ENCODE data around the gene CFAP54. TPM values are rescaled to one million over a fixed set of nuclear protein-coding genes. Genes with fewer than 3 reads are reported as not detected.

The CFAP54 gene
- total RNA-seq, 1 experiment from 2014 or later = 0.09 TPM

- no peaks in the 10 kb centered on the region for H3K27me3 Mint-ChIP-seq (ENCODE audit: low read depth)
- peaks cover 12% of the 10 kb centered on the region for H3K9me3 Mint-ChIP-seq
- no peak for DNase-seq (ENCODE audit: low spot score)
- H3K4me3 Mint-ChIP-seq = no peak overlapping the region
- H3K4me1 Mint-ChIP-seq = peaks cover 7% of the 10 kb centered on the region
- no peak overlapping the region for H3K27ac Mint-ChIP-seq
- H3K36me3 Mint-ChIP-seq = no peaks in the 10 kb centered on the region
- ATAC-seq = no peak
- CTCF ChIA-PET = no interaction called here
- TF ChIP-seq CREM (CRISPR knock-in tag; IDR thresholded peaks at IDR 0.05) (no peak), ERG (CRISPR knock-in tag; IDR thresholded peaks at IDR 0.05) (no peak), OVOL2 (CRISPR knock-in tag; IDR thresholded peaks at IDR 0.05; ENCODE audit: borderline replicate concordance) (no peak), TEAD1 (CRISPR knock-in tag; IDR thresholded peaks at IDR 0.05) (no peak)
- TF ChIP-seq, protein P1, sequence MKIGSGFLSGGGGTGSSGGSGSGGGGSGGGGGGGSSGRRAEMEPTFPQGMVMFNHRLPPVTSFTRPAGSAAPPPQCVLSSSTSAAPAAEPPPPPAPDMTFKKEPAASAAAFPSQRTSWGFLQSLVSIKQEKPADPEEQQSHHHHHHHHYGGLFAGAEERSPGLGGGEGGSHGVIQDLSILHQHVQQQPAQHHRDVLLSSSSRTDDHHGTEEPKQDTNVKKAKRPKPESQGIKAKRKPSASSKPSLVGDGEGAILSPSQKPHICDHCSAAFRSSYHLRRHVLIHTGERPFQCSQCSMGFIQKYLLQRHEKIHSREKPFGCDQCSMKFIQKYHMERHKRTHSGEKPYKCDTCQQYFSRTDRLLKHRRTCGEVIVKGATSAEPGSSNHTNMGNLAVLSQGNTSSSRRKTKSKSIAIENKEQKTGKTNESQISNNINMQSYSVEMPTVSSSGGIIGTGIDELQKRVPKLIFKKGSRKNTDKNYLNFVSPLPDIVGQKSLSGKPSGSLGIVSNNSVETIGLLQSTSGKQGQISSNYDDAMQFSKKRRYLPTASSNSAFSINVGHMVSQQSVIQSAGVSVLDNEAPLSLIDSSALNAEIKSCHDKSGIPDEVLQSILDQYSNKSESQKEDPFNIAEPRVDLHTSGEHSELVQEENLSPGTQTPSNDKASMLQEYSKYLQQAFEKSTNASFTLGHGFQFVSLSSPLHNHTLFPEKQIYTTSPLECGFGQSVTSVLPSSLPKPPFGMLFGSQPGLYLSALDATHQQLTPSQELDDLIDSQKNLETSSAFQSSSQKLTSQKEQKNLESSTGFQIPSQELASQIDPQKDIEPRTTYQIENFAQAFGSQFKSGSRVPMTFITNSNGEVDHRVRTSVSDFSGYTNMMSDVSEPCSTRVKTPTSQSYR (CRISPR knock-in tag; IDR thresholded peaks at IDR 0.05) = no peak
- TF ChIP-seq, protein P2, sequence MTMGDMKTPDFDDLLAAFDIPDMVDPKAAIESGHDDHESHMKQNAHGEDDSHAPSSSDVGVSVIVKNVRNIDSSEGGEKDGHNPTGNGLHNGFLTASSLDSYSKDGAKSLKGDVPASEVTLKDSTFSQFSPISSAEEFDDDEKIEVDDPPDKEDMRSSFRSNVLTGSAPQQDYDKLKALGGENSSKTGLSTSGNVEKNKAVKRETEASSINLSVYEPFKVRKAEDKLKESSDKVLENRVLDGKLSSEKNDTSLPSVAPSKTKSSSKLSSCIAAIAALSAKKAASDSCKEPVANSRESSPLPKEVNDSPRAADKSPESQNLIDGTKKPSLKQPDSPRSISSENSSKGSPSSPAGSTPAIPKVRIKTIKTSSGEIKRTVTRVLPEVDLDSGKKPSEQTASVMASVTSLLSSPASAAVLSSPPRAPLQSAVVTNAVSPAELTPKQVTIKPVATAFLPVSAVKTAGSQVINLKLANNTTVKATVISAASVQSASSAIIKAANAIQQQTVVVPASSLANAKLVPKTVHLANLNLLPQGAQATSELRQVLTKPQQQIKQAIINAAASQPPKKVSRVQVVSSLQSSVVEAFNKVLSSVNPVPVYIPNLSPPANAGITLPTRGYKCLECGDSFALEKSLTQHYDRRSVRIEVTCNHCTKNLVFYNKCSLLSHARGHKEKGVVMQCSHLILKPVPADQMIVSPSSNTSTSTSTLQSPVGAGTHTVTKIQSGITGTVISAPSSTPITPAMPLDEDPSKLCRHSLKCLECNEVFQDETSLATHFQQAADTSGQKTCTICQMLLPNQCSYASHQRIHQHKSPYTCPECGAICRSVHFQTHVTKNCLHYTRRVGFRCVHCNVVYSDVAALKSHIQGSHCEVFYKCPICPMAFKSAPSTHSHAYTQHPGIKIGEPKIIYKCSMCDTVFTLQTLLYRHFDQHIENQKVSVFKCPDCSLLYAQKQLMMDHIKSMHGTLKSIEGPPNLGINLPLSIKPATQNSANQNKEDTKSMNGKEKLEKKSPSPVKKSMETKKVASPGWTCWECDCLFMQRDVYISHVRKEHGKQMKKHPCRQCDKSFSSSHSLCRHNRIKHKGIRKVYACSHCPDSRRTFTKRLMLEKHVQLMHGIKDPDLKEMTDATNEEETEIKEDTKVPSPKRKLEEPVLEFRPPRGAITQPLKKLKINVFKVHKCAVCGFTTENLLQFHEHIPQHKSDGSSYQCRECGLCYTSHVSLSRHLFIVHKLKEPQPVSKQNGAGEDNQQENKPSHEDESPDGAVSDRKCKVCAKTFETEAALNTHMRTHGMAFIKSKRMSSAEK (CRISPR knock-in tag; IDR thresholded peaks at IDR 0.05; ENCODE audit: borderline replicate concordance) = no peak
- POLR2A ChIA-PET = no interaction called here
Observed at GRCh38 chr12:96809522-96809921, 320.1 kb downstream of the CFAP54 start.

GRCh38 chr12:96810057-96810456, 320.7 kb downstream of the CFAP54 start:
- peak; percentile 32 for ATAC-seq
- Mint-ChIP-seq H3K9me3 (peaks cover 7% of the 10 kb centered on the region), H3K4me3 (no peak overlapping the region), H3K27ac (no peak overlapping the region), H3K36me3 (no peaks in the 10 kb centered on the region), H3K27me3 (ENCODE audit: low read depth) (no peaks in the 10 kb centered on the region), H3K4me1 (peaks cover 7% of the 10 kb centered on the region)
- CTCF ChIA-PET = no interaction called here
- POLR2A ChIA-PET = no interaction called here
- TF ChIP-seq, protein P3, sequence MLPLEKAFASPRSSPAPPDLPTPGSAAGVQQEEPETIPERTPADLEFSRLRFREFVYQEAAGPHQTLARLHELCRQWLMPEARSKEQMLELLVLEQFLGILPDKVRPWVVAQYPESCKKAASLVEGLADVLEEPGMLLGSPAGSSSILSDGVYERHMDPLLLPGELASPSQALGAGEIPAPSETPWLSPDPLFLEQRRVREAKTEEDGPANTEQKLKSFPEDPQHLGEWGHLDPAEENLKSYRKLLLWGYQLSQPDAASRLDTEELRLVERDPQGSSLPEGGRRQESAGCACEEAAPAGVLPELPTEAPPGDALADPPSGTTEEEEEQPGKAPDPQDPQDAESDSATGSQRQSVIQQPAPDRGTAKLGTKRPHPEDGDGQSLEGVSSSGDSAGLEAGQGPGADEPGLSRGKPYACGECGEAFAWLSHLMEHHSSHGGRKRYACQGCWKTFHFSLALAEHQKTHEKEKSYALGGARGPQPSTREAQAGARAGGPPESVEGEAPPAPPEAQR (CRISPR knock-in tag; IDR thresholded peaks at IDR 0.05) = no peak
- TF ChIP-seq ZNF317 (CRISPR knock-in tag; IDR thresholded peaks at IDR 0.05; ENCODE audit: borderline replicate concordance, low read depth) = 0 out of 2 replicates have a peak, but pooled peaks have one; percentile 11
- no peak for DNase-seq (ENCODE audit: low spot score)

DNA sequence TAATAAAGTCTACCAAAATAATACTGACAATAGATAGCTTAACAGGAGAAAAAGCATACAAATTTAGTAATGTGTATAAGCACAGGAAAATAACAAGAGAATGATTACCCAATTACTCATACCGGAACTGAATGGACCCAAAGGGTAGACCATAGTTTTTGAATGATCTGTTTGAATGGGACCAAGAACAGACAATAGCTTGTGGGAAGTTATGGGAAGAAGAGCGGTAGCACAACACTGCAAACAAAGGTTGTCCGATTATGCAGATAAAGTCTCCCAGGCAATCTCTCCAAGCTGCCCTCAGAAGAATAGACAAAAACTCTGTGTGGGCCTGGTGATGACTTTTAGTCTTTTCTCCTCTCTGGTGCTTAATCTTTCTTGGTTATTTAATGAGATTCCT, 321.1 kb downstream of the CFAP54 start:
- H3K27ac Mint-ChIP-seq = no peak overlapping the region
- DNase-seq (ENCODE audit: low spot score) = no peak
- POLR2A ChIA-PET = no interaction called here
- CTCF ChIA-PET = no interaction called here
- no peaks in the 10 kb centered on the region for H3K36me3 Mint-ChIP-seq
- no peaks in the 10 kb centered on the region for H3K27me3 Mint-ChIP-seq (ENCODE audit: low read depth)
- ATAC-seq = no peak
- TF ChIP-seq ZNF425 (CRISPR knock-in tag; conservative IDR thresholded peaks at IDR 0.05) (no peak), ZNF232 (CRISPR knock-in tag; IDR thresholded peaks at IDR 0.05) (no peak), TP53 (CRISPR knock-in tag; IDR thresholded peaks at IDR 0.05) (no peak), GABPB1 (CRISPR knock-in tag; IDR thresholded peaks at IDR 0.05) (no peak), ZNF423 (CRISPR knock-in tag; IDR thresholded peaks at IDR 0.05) (no peak)
- H3K4me1 Mint-ChIP-seq = peaks cover 7% of the 10 kb centered on the region
- no peak overlapping the region for H3K4me3 Mint-ChIP-seq
- peaks cover 3% of the 10 kb centered on the region; the same call in 1 of the 2 replicates for H3K9me3 Mint-ChIP-seq
